SK-N-SH treated with all-trans-retinoic acid at 6 μM for 48 hours (cell line): ENCODE data around the gene TTC36.

Experiments used
- ATAC-seq: fragments of 200-7000 bp; cut with Tn5 transposase; 3 replicates; pipeline ENCODE4 v1.9.1; 2020; ENCODE audit warnings: mild to moderate bottlenecking, moderate library complexity
- ARNTL ChIP-seq: fragments of 450-650 bp; formaldehyde crosslinking; IDR thresholded peaks from 2 replicates; pipeline ENCODE4 v1.5.0; 2020; ENCODE audit warnings: low read depth, mild to moderate bottlenecking, moderate library complexity, borderline replicate concordance
- CSDC2 ChIP-seq: fragments of 250-450 bp; sonication (Bioruptor Pico); IDR thresholded peaks from 2 replicates; pipeline ENCODE4 v1.5.0; 2020; ENCODE audit warnings: mild to moderate bottlenecking, moderate library complexity
- CSRNP3 ChIP-seq: fragments of 250-450 bp; sonication (Bioruptor Pico); IDR thresholded peaks from 2 replicates; pipeline ENCODE4 v1.5.1; 2021; ENCODE audit warnings: mild to moderate bottlenecking, moderate library complexity
- ESRRG ChIP-seq: fragments of 250-450 bp; sonication (Bioruptor Pico); IDR thresholded peaks from 2 replicates; pipeline ENCODE4 v1.6.1; 2021; ENCODE audit warnings: mild to moderate bottlenecking
- GLIS3 ChIP-seq: fragments of 250-450 bp; sonication (Bioruptor Pico); IDR thresholded peaks from 2 replicates; pipeline ENCODE4 v1.5.0; 2020; ENCODE audit warnings: mild to moderate bottlenecking, moderate library complexity
- PATZ1 ChIP-seq: fragments of 250-450 bp; sonication (Bioruptor Pico); IDR thresholded peaks from 2 replicates; pipeline ENCODE4 v1.8.0; 2020; ENCODE audit warnings: mild to moderate bottlenecking, moderate library complexity, borderline replicate concordance
- POU6F1 ChIP-seq: fragments of 250-450 bp; sonication (Bioruptor Pico); IDR thresholded peaks from 2 replicates; pipeline ENCODE4 v1.8.0; 2021; ENCODE audit warnings: low read depth, mild to moderate bottlenecking, moderate library complexity, borderline replicate concordance
- PPARA ChIP-seq: fragments of 250-450 bp; sonication (Bioruptor Pico); IDR thresholded peaks from 2 replicates; pipeline ENCODE4 v1.5.0; 2020; ENCODE audit warnings: mild to moderate bottlenecking, borderline replicate concordance
- SNAI2 ChIP-seq: fragments of 250-450 bp; sonication (Bioruptor Pico); IDR thresholded peaks from 2 replicates; pipeline ENCODE4 v1.5.0; 2020; ENCODE audit warnings: mild to moderate bottlenecking, moderate library complexity
- TCF4 ChIP-seq: fragments of 250-450 bp; sonication (Bioruptor Pico); IDR thresholded peaks from 2 replicates; pipeline ENCODE4 v1.8.0; 2021; ENCODE audit warnings: mild to moderate bottlenecking, moderate library complexity, borderline replicate concordance
- TOX ChIP-seq: fragments of 250-450 bp; sonication (Bioruptor Pico); IDR thresholded peaks from 2 replicates; pipeline ENCODE4 v1.8.0; 2021; ENCODE audit warnings: mild to moderate bottlenecking, moderate library complexity, borderline replicate concordance
- TSHZ2 ChIP-seq: fragments of 250-450 bp; sonication (Bioruptor Pico); IDR thresholded peaks from 2 replicates; pipeline ENCODE4 v1.5.0; 2020; ENCODE audit warnings: mild to moderate bottlenecking, moderate library complexity
- ZFP3 ChIP-seq: fragments of 250-450 bp; sonication (Bioruptor Pico); IDR thresholded peaks from 2 replicates; pipeline ENCODE4 v1.5.0; 2020; ENCODE audit warnings: mild to moderate bottlenecking, moderate library complexity
- ZNF565 ChIP-seq: fragments of 450-650 bp; formaldehyde crosslinking; conservative IDR thresholded peaks from 2 replicates; pipeline ENCODE4 v1.5.0; 2020; ENCODE audit warnings: low read depth, mild to moderate bottlenecking, moderate library complexity
- ZNF70 ChIP-seq: fragments of 450-650 bp; formaldehyde crosslinking; IDR thresholded peaks from 2 replicates; pipeline ENCODE4 v1.5.0; 2020; ENCODE audit warnings: mild to moderate bottlenecking, moderate library complexity

TTC36 gene

GRCh38 chr11:118530180-118530682, 3.0 kb downstream of the TTC36 start (continued):
- TF ChIP-seq POU6F1 (CRISPR knock-in tag) (no peak), PATZ1 (CRISPR knock-in tag) (no peak)
- TF ChIP-seq, all 23 proteins: peak for 0

GRCh38 chr11:118530683-118531596, 3.7 kb downstream of the TTC36 start, which contains the start of gene TMEM25:
Gene TMEM25, plus strand, starts transcription at chr11:118531192. Its CDS starts 610 bp downstream, at chr11:118531802.
- TF ChIP-seq ZFP3 (CRISPR knock-in tag) (0 out of 2 replicates have a peak, but pooled peaks have one; percentile 37), ZNF70 (no peak)
- peak; percentile 87 for ATAC-seq

- TF ChIP-seq PATZ1 (CRISPR knock-in tag) (no peak), TCF4 (no peak), PPARA (no peak), TSHZ2 (CRISPR knock-in tag) (no peak), TOX (CRISPR knock-in tag) (no peak), SNAI2 (CRISPR knock-in tag) (no peak), POU6F1 (CRISPR knock-in tag) (no peak), GLIS3 (no peak), CSDC2 (CRISPR knock-in tag) (no peak), ESRRG (no peak), ARNTL (CRISPR knock-in tag) (no peak), ZFP3 (CRISPR knock-in tag) (no peak), CSRNP3 (CRISPR knock-in tag) (no peak), ZNF565 (CRISPR knock-in tag) (no peak), ZNF70 (no peak)
- peak; percentile 8 for ATAC-seq
Measured at GRCh38 chr11:118531597-118532084, 4.4 kb downstream of the TTC36 start.
